ENCODE data around the gene KLRF1.

- TF ChIP-seq CTCF (IDR thresholded peaks at IDR 0.05): no peak
- no peak for TF ChIP-seq POLR2A (IDR thresholded peaks at IDR 0.05)
These were observed 42.5 kb upstream of the KLRF1 start for GRCh38 chr12:9784816-9785215.
